ENCODE measurements around the gene NFIA. TPM values are rescaled to one million over a fixed set of nuclear protein-coding genes. Genes with fewer than 3 reads are reported as not detected.

Gene NFIA
- total RNA-seq, 1 experiment from 2014 or later: 12.7 TPM

- Histone ChIP-seq H3K27me3 (ENCODE audit: low read length) (no peaks in the 10 kb centered on the region), H3K4me3 (ENCODE audit: low read length) (no peak overlapping the region), H3K9me2 (replicated peaks; ENCODE audit: low read length) (no peaks in the 10 kb centered on the region), H3K36me3 (ENCODE audit: low read depth, low read length) (no peaks in the 10 kb centered on the region), H3K4me2 (ENCODE audit: low read length) (no peak overlapping the region), H4K20me1 (ENCODE audit: low read length) (no peaks in the 10 kb centered on the region), H3K27ac (ENCODE audit: low read length) (no peak overlapping the region), H3K9ac (ENCODE audit: low read length) (no peak overlapping the region), H3K79me2 (ENCODE audit: low read length) (no peaks in the 10 kb centered on the region), H2AFZ (ENCODE audit: low read length) (no peak overlapping the region), H3F3A (ENCODE audit: low read length, unreplicated experiment) (no peaks in the 10 kb centered on the region), H3K4me1 (ENCODE audit: insufficient read depth, low read length) (peaks cover 7% of the 10 kb centered on the region; the same call in 1 of the 2 replicates), H3K9me3 (ENCODE audit: low read length) (no peaks in the 10 kb centered on the region)
- TF ChIP-seq EZH2 (IDR thresholded peaks at IDR 0.05; ENCODE audit: low read length, unreplicated experiment): no peak
- TF ChIP-seq EZH2phosphoT487 (IDR thresholded peaks at IDR 0.05; ENCODE audit: borderline replicate concordance, low read length): no peak
- TF ChIP-seq CTCF (conservative IDR thresholded peaks at IDR 0.05; ENCODE audit: low read depth, low read length): no peak
- DNase-seq (no peak), ATAC-seq (no peak)
- ChIA-PET CTCF (interaction anchor here (0.9 kb wide), 1 partner anchor 801 kb away, joined by 4 read pairs; no protein-coding TSS in a partner anchor), POLR2A (ENCODE audit: unreplicated experiment) (no interaction called here)
- intact Hi-C loops (cut with micrococcal nuclease): loop anchor here (10.0 kb wide), 2 partner anchors 533 to 803 kb away; no protein-coding TSS in a partner anchor
- BruUV-seq (replicated peaks): no TSS peak
Measured at GRCh38 chr1:61051719-61052394, 30.5 kb upstream of the NFIA start.

- TF ChIP-seq CTCF (conservative IDR thresholded peaks at IDR 0.05; ENCODE audit: low read depth, low read length) (no peak), EZH2phosphoT487 (IDR thresholded peaks at IDR 0.05; ENCODE audit: borderline replicate concordance, low read length) (no peak), EZH2 (IDR thresholded peaks at IDR 0.05; ENCODE audit: low read length, unreplicated experiment) (no peak)
- no peak overlapping the region for H2AFZ ChIP-seq (ENCODE audit: low read length)
- DNase-seq (no peak), ATAC-seq (no peak)
- H3K4me2 ChIP-seq (ENCODE audit: low read length): no peak overlapping the region
- ChIA-PET POLR2A (ENCODE audit: unreplicated experiment) (no interaction called here), CTCF (no interaction called here)
- no peaks in the 10 kb centered on the region for H3K79me2 ChIP-seq (ENCODE audit: low read length)
- H3K9ac ChIP-seq (ENCODE audit: low read length): no peak overlapping the region
- no peaks in the 10 kb centered on the region for H4K20me1 ChIP-seq (ENCODE audit: low read length)
- H3K27ac ChIP-seq (ENCODE audit: low read length): no peak overlapping the region
- H3K9me3 ChIP-seq (ENCODE audit: low read length): no peaks in the 10 kb centered on the region
- peaks cover 7% of the 10 kb centered on the region; the same call in 1 of the 2 replicates for H3K4me1 ChIP-seq (ENCODE audit: insufficient read depth, low read length)
- H3F3A ChIP-seq (ENCODE audit: low read length, unreplicated experiment): no peaks in the 10 kb centered on the region
- no peaks in the 10 kb centered on the region for H3K36me3 ChIP-seq (ENCODE audit: low read depth, low read length)
- BruUV-seq (replicated peaks): no TSS peak
- no peak overlapping the region for H3K4me3 ChIP-seq (ENCODE audit: low read length)
- intact Hi-C loops (cut with micrococcal nuclease): loop anchor here (10.0 kb wide), 2 partner anchors 532 to 802 kb away; no protein-coding TSS in a partner anchor
- H3K27me3 ChIP-seq (ENCODE audit: low read length): no peaks in the 10 kb centered on the region
- H3K9me2 ChIP-seq (replicated peaks; ENCODE audit: low read length): no peaks in the 10 kb centered on the region
Measured at GRCh38 chr1:61052395-61053225, 29.8 kb upstream of the NFIA start.

Measured in PC-3 (cell line).